ENCODE data around the gene FBN1.

DNA sequence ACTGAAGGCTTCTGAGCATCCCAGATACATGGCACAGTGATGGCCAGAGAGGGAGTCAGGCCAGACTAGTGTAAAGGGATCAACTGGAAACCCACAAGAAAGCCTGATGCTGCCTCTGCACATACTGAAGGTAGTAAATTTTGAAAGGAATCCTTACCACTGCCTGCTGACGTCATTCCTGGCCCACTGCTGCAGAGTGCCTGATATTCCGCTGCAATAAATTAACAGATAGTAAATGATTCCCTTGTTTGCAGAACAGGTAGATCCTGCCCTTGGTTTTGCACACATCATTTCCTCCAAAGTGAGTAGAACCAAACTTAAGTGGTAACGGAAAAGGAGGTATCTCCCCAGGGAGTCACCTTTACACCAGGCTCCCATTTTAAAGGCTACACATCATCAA lies 146.7 kb downstream of the FBN1 start:
- no peak for TF ChIP-seq CTCF (conservative IDR thresholded peaks at IDR 0.05 in 1 of 2, IDR thresholded peaks at IDR 0.05 in 1 of 2; ENCODE audit: extremely low read depth in 1 of 2, insufficient read depth in 1 of 2, low read depth in 1 of 2, low read length in 2 of 2)
- TF ChIP-seq EZH2 (IDR thresholded peaks at IDR 0.05; ENCODE audit: borderline replicate concordance, low read length), result no peak

Measured in mammary epithelial cell (primary cell).